ENCODE data around the gene SPTB. TPM values are rescaled to one million over a fixed set of nuclear protein-coding genes. Genes with fewer than 3 reads are reported as not detected.

Gene SPTB
- total and polyA plus RNA-seq, 10 donors, result 0.06 to 20.9 (median 3.9) TPM

GRCh38 chr14:64765740-64766302 is 113.9 kb downstream of the SPTB start:
- DNase-seq, result peak; percentile 36
- H3K27me3 ChIP-seq (replicated peaks in 1 of 7), result peaks cover 0 to 21% (median 0%) of the 10 kb centered on the region in 7 donors
- H3K9me3 ChIP-seq, result no peaks in the 10 kb centered on the region
- intact Hi-C loops (cut with DNase I; ENCODE audit: low total_unique reads), result loop anchor here (2.0 kb wide), 1 partner anchor 93 kb away; no protein-coding TSS in a partner anchor
- peaks cover 19 to 45% (median 42%) of the 10 kb centered on the region in 6 donors for H3K4me1 ChIP-seq
- WGBS, 5 donors, result 91 to 95% (median 92%) methylated on average over 4 of the region's 4 CpGs
- no peaks in the 10 kb centered on the region for H3K36me3 ChIP-seq
- no peak for TF ChIP-seq CTCF (IDR thresholded peaks at IDR 0.05 in 8 of 11, conservative IDR thresholded peaks at IDR 0.05 in 3 of 11)
- no peak overlapping the region for H3K27ac ChIP-seq
- H3K4me3 ChIP-seq, result no peak overlapping the region

- H3K27ac ChIP-seq, result peak overlapping the region; percentile 14 to 76 (median 58)
- DNase-seq, result peak; percentile 92
- WGBS, 5 donors, result 24 to 36% (median 26%) methylated on average over 22 to 29 of the region's 29 CpGs
These were observed 114.8 kb downstream of the SPTB start for GRCh38 chr14:64764641-64765520.

GRCh38 chr14:64763801-64764621 is 115.7 kb downstream of the SPTB start:
- DNase-seq, result peak; percentile 76
- intact Hi-C loops (cut with DNase I; ENCODE audit: low total_unique reads), result loop anchor here (2.0 kb wide), 1 partner anchor 91 kb away; no protein-coding TSS in a partner anchor

More at GRCh38 chr14:64764641-64765520, 114.8 kb downstream of the SPTB start:
- intact Hi-C loops (cut with DNase I; ENCODE audit: low total_unique reads), result loop anchor here (2.0 kb wide), 1 partner anchor 92 kb away; no protein-coding TSS in a partner anchor
- TF ChIP-seq CTCF (IDR thresholded peaks at IDR 0.05 in 8 of 11, conservative IDR thresholded peaks at IDR 0.05 in 3 of 11), result peak; percentile 84 to 96 (median 92)
- peak; percentile 27 to 54 (median 36) for TF ChIP-seq POLR2AphosphoS5 (IDR thresholded peaks at IDR 0.05)
- no peak for TF ChIP-seq POLR2A (IDR thresholded peaks at IDR 0.05)
- H3K9me3 ChIP-seq, result no peaks in the 10 kb centered on the region
- peak overlapping the region in 5 of 8 donors; percentile 14 to 58 (median 26) for H3K4me3 ChIP-seq
- H3K36me3 ChIP-seq, result no peaks in the 10 kb centered on the region
- peaks cover 0 to 21% (median 0%) of the 10 kb centered on the region in 7 donors for H3K27me3 ChIP-seq (replicated peaks in 1 of 7)
- H3K4me1 ChIP-seq, result peaks cover 19 to 54% (median 47%) of the 10 kb centered on the region in 6 donors

More at GRCh38 chr14:64763801-64764621, 115.7 kb downstream of the SPTB start:
- 44 to 61% (median 48%) methylated on average over 16 to 18 of the region's 18 CpGs for WGBS, 5 donors
- peaks cover 19 to 63% (median 53%) of the 10 kb centered on the region in 6 donors for H3K4me1 ChIP-seq
- peak overlapping the region; percentile 14 to 78 (median 58) for H3K27ac ChIP-seq
- peaks cover 0 to 21% (median 0%) of the 10 kb centered on the region in 7 donors for H3K27me3 ChIP-seq (replicated peaks in 1 of 7)
- H3K36me3 ChIP-seq, result no peaks in the 10 kb centered on the region
- TF ChIP-seq CTCF (IDR thresholded peaks at IDR 0.05 in 8 of 11, conservative IDR thresholded peaks at IDR 0.05 in 3 of 11), result no peak
- TF ChIP-seq POLR2A (IDR thresholded peaks at IDR 0.05), result no peak
- TF ChIP-seq POLR2AphosphoS5 (IDR thresholded peaks at IDR 0.05), result no peak
- H3K9me3 ChIP-seq, result no peaks in the 10 kb centered on the region
- peak overlapping the region in 3 of 8 donors; percentile 26 to 58 (median 26) for H3K4me3 ChIP-seq
